Kidney (tissue), 14 donors: Measurements from ENCODE around the gene SBF2. TPM values are rescaled to one million over a fixed set of nuclear protein-coding genes. Genes with fewer than 3 reads are reported as not detected.

Experiments used
- DNase-seq, 5 donors: peaks; one replicate each; pipeline ENCODE4 v3.0.0-alpha.2; 2013 to 2020
- FAIRE-seq: peaks from 2 replicates; lab custom pipeline; 2012; peaks lifted over from hg19 to GRCh38; lab: Jason Lieb, UNC
- H3K27ac ChIP-seq, 2 donors: one replicate each; pipeline ENCODE4 v1.7.0; 2013; ENCODE audit warnings: low read depth in 2 of 2, low read length in 2 of 2, inconsistent platforms in 1 of 2
- H3K27me3 ChIP-seq: one replicate; pipeline ENCODE4 v1.7.1; 2013; ENCODE audit warnings: low read length, inconsistent platforms; ENCODE audit not compliant: control insufficient read depth, insufficient read depth
- H3K36me3 ChIP-seq, 3 donors: one replicate each; pipeline versions ENCODE4 v1.7.0 to v1.7.1; 2013; ENCODE audit warnings: low read length in 3 of 3, control low read depth in 1 of 3, inconsistent platforms in 1 of 3; ENCODE audit not compliant: insufficient read depth in 3 of 3, control insufficient read depth in 2 of 3
- H3K4me1 ChIP-seq, 3 donors: one replicate each; pipeline versions ENCODE4 v1.7.0 to v1.7.1; 2013; ENCODE audit warnings: low read length in 3 of 3, inconsistent platforms in 1 of 3, low read depth in 1 of 3; ENCODE audit not compliant: control insufficient read depth in 2 of 3, insufficient read depth in 2 of 3
- H3K4me3 ChIP-seq, 3 donors: one replicate each; pipeline versions ENCODE4 v1.7.0 to v1.8.1; 2013; ENCODE audit warnings: low read length in 3 of 3, control low read depth in 1 of 3, inconsistent platforms in 1 of 3
- H3K9ac ChIP-seq, 3 donors: one replicate each; pipeline versions ENCODE4 v1.7.0 to v1.7.1; 2013; ENCODE audit warnings: low read length in 3 of 3, control low read depth in 1 of 3, inconsistent platforms in 1 of 3
- H3K9me3 ChIP-seq, 3 donors: one replicate each; pipeline versions ENCODE4 v1.7.0 to v1.7.1; 2013; ENCODE audit warnings: low read length in 3 of 3, control low read depth in 1 of 3, inconsistent platforms in 1 of 3; ENCODE audit not compliant: control insufficient read depth in 2 of 3, insufficient read depth in 1 of 3
- intact Hi-C: fragments of 100-400 bp; cut with DNase I; formaldehyde crosslinking; loops from one replicate; pipeline ENCODE4 v1.11.1; 2022
- polyA plus RNA-seq: library from polyadenylated mRNA; stranded (reverse); fragments of 350-450 nt; fragmentation: Illumina TruSeq; extraction: RNeasy Lipid Tissue Mini Kit (QIAGEN cat#74804); gene quantifications from one replicate; pipeline ENCODE4 v1.2.3, GENCODE V29; 2014; ENCODE audit warnings: low read depth, low replicate concordance; ENCODE audit not compliant: insufficient read depth
- total RNA-seq: library from RNA; stranded (reverse); fragmentation: NEBNext Ultra II Directional; extraction: Animal tissue kit (Norgen Biotek cat#: 25700); gene quantifications from one replicate; pipeline ENCODE4 v1.2.1, GENCODE V29; 2021
- TF ChIP-seq, protein P1 (sequence below): IDR thresholded peaks from 3 replicates; pipeline ENCODE4 v1.5.1; 2012; ENCODE audit warnings: mild to moderate bottlenecking, moderate library complexity, borderline replicate concordance; ENCODE audit not compliant: insufficient read depth; ENCODE audit errors: extremely low read depth
- donor health status: control.
- donor health status: control.
- donor health status: control.
- donor health status: control.
- donor health status: control.
- donor health status: DM: yes; HTN: yes; CAD: no.
- donor health status: Normal renal cell carcinoma (clear cell type).

Gene SBF2
- total and polyA plus RNA-seq, 2 donors from 2014 or later = 13.1 to 55.4 TPM

DNA sequence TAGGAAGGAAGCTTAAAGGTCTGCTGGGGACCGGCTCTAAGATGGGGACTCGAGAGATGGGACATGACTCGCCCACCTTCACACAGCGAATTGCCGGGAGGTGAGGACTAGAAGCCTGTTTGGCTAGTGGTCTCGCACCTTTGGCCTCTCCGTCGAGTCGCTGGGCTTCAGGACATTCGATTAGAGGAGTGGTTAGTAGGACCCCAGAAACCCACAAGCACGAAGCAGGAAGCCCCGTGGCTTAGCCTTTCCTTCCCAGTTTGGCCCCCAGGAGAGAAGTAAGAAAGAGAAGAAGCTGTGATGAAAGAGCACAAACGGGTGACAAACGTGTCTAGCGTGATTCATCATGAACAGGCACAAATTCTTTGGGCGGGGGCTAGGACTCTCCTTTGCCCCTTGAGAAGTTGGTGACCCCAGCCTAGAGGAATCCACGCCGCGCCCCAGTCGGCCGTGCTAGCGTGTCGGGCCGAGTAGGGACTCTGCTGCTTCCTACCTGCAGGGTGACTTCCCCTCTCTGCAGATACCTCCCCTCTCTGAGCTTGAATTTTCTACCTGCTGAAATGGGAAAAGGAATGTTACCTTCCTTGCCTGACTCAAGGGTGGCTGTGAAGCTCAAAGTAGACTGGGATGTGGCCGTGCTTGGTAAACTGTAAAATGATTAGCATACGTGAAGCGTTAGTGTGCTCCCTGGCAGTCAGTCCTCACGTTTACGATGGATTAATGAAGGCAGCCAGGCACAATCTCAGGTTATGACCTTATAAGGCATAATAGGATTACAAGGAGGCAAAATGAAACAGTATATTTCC lies 9.7 kb upstream of the SBF2 start:
- Histone ChIP-seq H3K9ac (peak overlapping the region; percentile 7 to 99 (median 81)), H3K27ac (peak overlapping the region; percentile 99), H3K4me3 (peak overlapping the region; percentile 93 to 99 (median 94)), H3K36me3 (no peaks in the 10 kb centered on the region), H3K27me3 (no peaks in the 10 kb centered on the region), H3K9me3 (no peaks in the 10 kb centered on the region), H3K4me1 (peaks cover 0 to 19% (median 9%) of the 10 kb centered on the region in 3 donors)
- FAIRE-seq = no peak
- intact Hi-C loops = loop anchor here (10.0 kb wide), 2 partner anchors 89 to 319 kb away; no protein-coding TSS in a partner anchor
- TF ChIP-seq, protein P1, sequence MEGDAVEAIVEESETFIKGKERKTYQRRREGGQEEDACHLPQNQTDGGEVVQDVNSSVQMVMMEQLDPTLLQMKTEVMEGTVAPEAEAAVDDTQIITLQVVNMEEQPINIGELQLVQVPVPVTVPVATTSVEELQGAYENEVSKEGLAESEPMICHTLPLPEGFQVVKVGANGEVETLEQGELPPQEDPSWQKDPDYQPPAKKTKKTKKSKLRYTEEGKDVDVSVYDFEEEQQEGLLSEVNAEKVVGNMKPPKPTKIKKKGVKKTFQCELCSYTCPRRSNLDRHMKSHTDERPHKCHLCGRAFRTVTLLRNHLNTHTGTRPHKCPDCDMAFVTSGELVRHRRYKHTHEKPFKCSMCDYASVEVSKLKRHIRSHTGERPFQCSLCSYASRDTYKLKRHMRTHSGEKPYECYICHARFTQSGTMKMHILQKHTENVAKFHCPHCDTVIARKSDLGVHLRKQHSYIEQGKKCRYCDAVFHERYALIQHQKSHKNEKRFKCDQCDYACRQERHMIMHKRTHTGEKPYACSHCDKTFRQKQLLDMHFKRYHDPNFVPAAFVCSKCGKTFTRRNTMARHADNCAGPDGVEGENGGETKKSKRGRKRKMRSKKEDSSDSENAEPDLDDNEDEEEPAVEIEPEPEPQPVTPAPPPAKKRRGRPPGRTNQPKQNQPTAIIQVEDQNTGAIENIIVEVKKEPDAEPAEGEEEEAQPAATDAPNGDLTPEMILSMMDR = no peak
- peak; percentile 42 to 82 (median 65) for DNase-seq

DNA sequence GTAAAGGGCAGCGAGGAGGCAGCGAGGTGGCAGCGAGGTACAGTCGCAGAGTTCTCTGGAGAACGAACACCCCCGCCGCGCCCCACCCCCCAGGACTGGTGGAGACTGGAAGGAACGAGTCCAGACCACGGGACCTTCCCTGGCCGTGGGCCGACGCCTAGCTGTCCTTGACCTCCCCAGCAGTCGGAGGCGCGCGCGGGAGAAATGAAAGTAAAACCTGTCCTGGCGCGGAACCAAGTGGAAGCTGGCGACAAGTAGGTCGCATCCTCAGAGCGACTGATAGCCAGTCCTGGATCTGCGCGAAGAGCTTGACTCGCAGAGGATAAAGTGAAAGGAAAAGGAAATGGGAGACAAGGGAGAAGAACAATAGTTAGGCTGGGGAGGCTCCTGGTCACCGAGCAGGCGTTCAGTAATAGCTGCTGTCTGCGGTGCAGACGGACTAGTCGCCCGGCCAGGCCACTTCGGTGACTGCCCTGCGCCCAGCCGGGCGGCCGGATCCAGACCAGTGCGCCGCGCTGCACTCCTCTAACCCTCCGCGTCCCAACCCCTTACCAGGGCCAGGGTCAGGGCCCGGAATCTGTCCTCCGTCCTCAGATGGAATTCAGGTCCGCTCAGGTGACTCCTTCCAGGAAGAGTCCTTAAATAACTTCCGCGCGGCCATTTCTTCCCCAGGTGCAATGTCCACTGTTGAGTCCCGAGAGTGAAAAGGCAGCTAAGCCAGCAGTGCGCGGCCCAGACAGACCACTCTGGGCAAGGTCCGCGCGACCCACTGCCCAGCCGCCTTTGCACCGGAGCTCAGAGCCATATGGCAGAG lies 8.9 kb upstream of the SBF2 start:
- Histone ChIP-seq H3K27me3 (no peaks in the 10 kb centered on the region), H3K27ac (peak overlapping the region; percentile 99), H3K9me3 (no peaks in the 10 kb centered on the region), H3K9ac (peak overlapping the region; percentile 76 to 99 (median 81)), H3K36me3 (no peaks in the 10 kb centered on the region), H3K4me1 (peaks cover 0 to 14% (median 4%) of the 10 kb centered on the region in 3 donors), H3K4me3 (peak overlapping the region; percentile 93 to 99 (median 94))
- intact Hi-C loops = loop anchor here (10.0 kb wide), 2 partner anchors 88 to 318 kb away; no protein-coding TSS in a partner anchor
- FAIRE-seq (no peak), DNase-seq (peak; percentile 79 to 97 (median 86))
- TF ChIP-seq, protein P1 = no peak

DNA sequence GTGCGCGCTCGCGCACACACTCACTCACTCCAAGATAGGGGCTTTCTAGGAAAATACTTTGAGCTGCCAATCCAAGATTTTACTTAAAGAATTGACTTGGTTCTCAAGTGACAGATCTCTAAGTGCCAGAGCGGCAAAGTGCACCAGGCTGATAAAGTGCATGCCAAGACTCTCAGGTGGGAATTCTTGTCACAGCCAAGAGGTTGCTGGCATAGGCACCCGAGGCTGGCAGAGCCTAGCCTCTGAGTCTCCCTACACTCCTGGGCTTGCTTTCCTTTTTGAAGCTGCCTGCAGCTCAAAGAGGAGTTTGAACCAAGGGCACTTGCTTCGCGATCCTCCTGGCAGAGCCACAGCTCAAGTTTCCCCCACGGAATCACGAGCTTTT lies 8.3 kb upstream of the SBF2 start:
- Histone ChIP-seq H3K27ac (peak overlapping the region; percentile 99), H3K9me3 (no peaks in the 10 kb centered on the region), H3K36me3 (no peaks in the 10 kb centered on the region), H3K4me1 (peaks cover 0 to 14% (median 4%) of the 10 kb centered on the region in 3 donors), H3K4me3 (peak overlapping the region; percentile 93 to 99 (median 94)), H3K9ac (peak overlapping the region; percentile 76 to 99 (median 81)), H3K27me3 (no peaks in the 10 kb centered on the region)
- intact Hi-C loops = loop anchor here (10.0 kb wide), 2 partner anchors 88 to 318 kb away; no protein-coding TSS in a partner anchor
- DNase-seq = no peak
- no peak for FAIRE-seq
- TF ChIP-seq, protein P1 = no peak
